SJCRH30 (cell line): ENCODE measurements around the gene UST. TPM values are rescaled to one million over a fixed set of nuclear protein-coding genes. Genes with fewer than 3 reads are reported as not detected.

Experiments
- DNase-seq, 2 experiments: peaks; one replicate each; pipeline ENCODE4 v3.0.0-alpha.2; 2015 to 2020
- H3K27ac ChIP-seq: fragments of 250-450 bp; sonication (Bioruptor Pico); 2 replicates; pipeline ENCODE4 v1.5.1; 2020; ENCODE audit warnings: mild to moderate bottlenecking, moderate library complexity
- H3K27me3 ChIP-seq: fragments of 250-450 bp; sonication (Bioruptor Pico); 2 replicates; pipeline ENCODE4 v1.5.1; 2020; ENCODE audit warnings: mild to moderate bottlenecking, moderate library complexity
- H3K36me3 ChIP-seq: fragments of 250-450 bp; sonication (Bioruptor Pico); 2 replicates; pipeline ENCODE4 v1.5.1; 2020; ENCODE audit warnings: mild to moderate bottlenecking, moderate library complexity
- H3K4me1 ChIP-seq: fragments of 250-450 bp; sonication (Bioruptor Pico); 2 replicates; pipeline ENCODE4 v1.5.1; 2020; ENCODE audit warnings: mild to moderate bottlenecking, moderate library complexity
- H3K4me3 ChIP-seq: fragments of 250-450 bp; sonication (Bioruptor Pico); 2 replicates; pipeline ENCODE4 v1.5.1; 2020; ENCODE audit warnings: mild to moderate bottlenecking, moderate library complexity
- H3K9me3 ChIP-seq: fragments of 250-450 bp; sonication (Bioruptor Pico); replicated peaks from 2 replicates; pipeline ENCODE4 v1.5.1; 2020; ENCODE audit warnings: mild to moderate bottlenecking, moderate library complexity
- total RNA-seq: library from RNA; depleted of rRNA; stranded (reverse); fragments of >200 nt; shearing (Covaris generic); gene quantifications from 2 replicates; pipeline ENCODE4 v1.2.3, GENCODE V29; 2014

UST gene
- total RNA-seq, 1 experiment from 2014 or later, result 28.9 TPM

- H3K27me3 ChIP-seq, result no peaks in the 10 kb centered on the region
- no peaks in the 10 kb centered on the region for H3K36me3 ChIP-seq
- peak; percentile 68 to 79 for DNase-seq
- peak overlapping the region; percentile 58 for H3K27ac ChIP-seq
- H3K9me3 ChIP-seq, result no peaks in the 10 kb centered on the region
- peak overlapping the region; percentile 45 for H3K4me3 ChIP-seq
- peaks cover 55% of the 10 kb centered on the region for H3K4me1 ChIP-seq
Measured at GRCh38 chr6:149060300-149060984, 313.6 kb downstream of the UST start.

- Histone ChIP-seq H3K4me1 (peaks cover 56% of the 10 kb centered on the region), H3K27me3 (no peaks in the 10 kb centered on the region), H3K4me3 (peak overlapping the region; percentile 45), H3K36me3 (no peaks in the 10 kb centered on the region), H3K9me3 (no peaks in the 10 kb centered on the region), H3K27ac (peak overlapping the region; percentile 58)
- DNase-seq, result peak; percentile 85 to 95
Measured at GRCh38 chr6:149060985-149061760, 314.3 kb downstream of the UST start.

GRCh38 chr6:149061930-149062329 lies 315.1 kb downstream of the UST start:
- no peaks in the 10 kb centered on the region for H3K9me3 ChIP-seq
- H3K4me3 ChIP-seq, result no peak overlapping the region
- DNase-seq, result no peak
- peaks cover 50% of the 10 kb centered on the region for H3K4me1 ChIP-seq
- no peak overlapping the region for H3K27ac ChIP-seq
- no peaks in the 10 kb centered on the region for H3K27me3 ChIP-seq
- H3K36me3 ChIP-seq, result no peaks in the 10 kb centered on the region

- Histone ChIP-seq H3K4me3 (no peak overlapping the region), H3K36me3 (no peaks in the 10 kb centered on the region), H3K9me3 (no peaks in the 10 kb centered on the region), H3K27me3 (no peaks in the 10 kb centered on the region), H3K27ac (no peak overlapping the region), H3K4me1 (peaks cover 45% of the 10 kb centered on the region)
- peak in 1 of 2 experiments; percentile 24 for DNase-seq
Measured at GRCh38 chr6:149062653-149063348, 316.0 kb downstream of the UST start.

GRCh38 chr6:149063468-149063867 lies 316.6 kb downstream of the UST start:
- peak; percentile 29 to 49 for DNase-seq
- H3K4me1 ChIP-seq, result peaks cover 43% of the 10 kb centered on the region
- H3K27ac ChIP-seq, result no peak overlapping the region
- H3K27me3 ChIP-seq, result no peaks in the 10 kb centered on the region
- no peak overlapping the region for H3K4me3 ChIP-seq
- no peaks in the 10 kb centered on the region for H3K36me3 ChIP-seq
- H3K9me3 ChIP-seq, result no peaks in the 10 kb centered on the region

- Histone ChIP-seq H3K36me3 (no peaks in the 10 kb centered on the region), H3K27me3 (no peaks in the 10 kb centered on the region), H3K4me1 (peaks cover 37% of the 10 kb centered on the region), H3K4me3 (no peak overlapping the region), H3K27ac (no peak overlapping the region), H3K9me3 (no peaks in the 10 kb centered on the region)
- no peak for DNase-seq
Measured at GRCh38 chr6:149064001-149064659, 317.3 kb downstream of the UST start.

GRCh38 chr6:149064660-149065015 lies 317.8 kb downstream of the UST start:
- Histone ChIP-seq H3K4me1 (peaks cover 34% of the 10 kb centered on the region), H3K27me3 (no peaks in the 10 kb centered on the region), H3K36me3 (no peaks in the 10 kb centered on the region), H3K9me3 (no peaks in the 10 kb centered on the region), H3K4me3 (no peak overlapping the region), H3K27ac (no peak overlapping the region)
- DNase-seq, result no peak

- H3K27ac ChIP-seq, result no peak overlapping the region
- H3K4me1 ChIP-seq, result peaks cover 34% of the 10 kb centered on the region
Measured at GRCh38 chr6:149065121-149065520, 318.3 kb downstream of the UST start.

GRCh38 chr6:149065658-149066556 lies 319.1 kb downstream of the UST start:
- no peaks in the 10 kb centered on the region for H3K27me3 ChIP-seq
- no peaks in the 10 kb centered on the region for H3K9me3 ChIP-seq
- no peaks in the 10 kb centered on the region for H3K36me3 ChIP-seq
- H3K4me1 ChIP-seq, result peaks cover 29% of the 10 kb centered on the region
- no peak for DNase-seq
- no peak overlapping the region for H3K27ac ChIP-seq
- H3K4me3 ChIP-seq, result no peak overlapping the region

More at GRCh38 chr6:149065121-149065520, 318.3 kb downstream of the UST start:
- no peak for DNase-seq
- no peak overlapping the region for H3K4me3 ChIP-seq
- no peaks in the 10 kb centered on the region for H3K9me3 ChIP-seq
- H3K36me3 ChIP-seq, result no peaks in the 10 kb centered on the region
- H3K27me3 ChIP-seq, result no peaks in the 10 kb centered on the region

- no peak overlapping the region for H3K4me3 ChIP-seq
- no peaks in the 10 kb centered on the region for H3K27me3 ChIP-seq
- H3K4me1 ChIP-seq, result no peaks in the 10 kb centered on the region
- no peaks in the 10 kb centered on the region for H3K36me3 ChIP-seq
- DNase-seq, result no peak
- no peak overlapping the region for H3K27ac ChIP-seq
- H3K9me3 ChIP-seq, result no peaks in the 10 kb centered on the region
Measured at GRCh38 chr6:149071997-149072396, 325.2 kb downstream of the UST start.

- DNase-seq, result no peak
- Histone ChIP-seq H3K27ac (no peak overlapping the region), H3K9me3 (no peaks in the 10 kb centered on the region), H3K4me1 (no peaks in the 10 kb centered on the region), H3K36me3 (no peaks in the 10 kb centered on the region), H3K27me3 (no peaks in the 10 kb centered on the region), H3K4me3 (no peak overlapping the region)
Measured at GRCh38 chr6:149074832-149075258, 328.0 kb downstream of the UST start.

GRCh38 chr6:149075616-149076354 lies 329.0 kb downstream of the UST start:
- Histone ChIP-seq H3K36me3 (no peaks in the 10 kb centered on the region), H3K9me3 (no peaks in the 10 kb centered on the region), H3K4me1 (no peaks in the 10 kb centered on the region), H3K27me3 (no peaks in the 10 kb centered on the region), H3K4me3 (no peak overlapping the region), H3K27ac (no peak overlapping the region)
- no peak for DNase-seq

- Histone ChIP-seq H3K27ac (no peak overlapping the region), H3K9me3 (no peaks in the 10 kb centered on the region), H3K4me1 (no peaks in the 10 kb centered on the region), H3K27me3 (no peaks in the 10 kb centered on the region), H3K4me3 (no peak overlapping the region), H3K36me3 (no peaks in the 10 kb centered on the region)
- no peak for DNase-seq
Measured at GRCh38 chr6:149076355-149076734, 329.5 kb downstream of the UST start.
